ENCODE measurements around the gene NRP1. TPM values are rescaled to one million over a fixed set of nuclear protein-coding genes. Genes with fewer than 3 reads are reported as not detected.
A peak's percentile ranks its signal among the peaks of the same experiment; 100 is the strongest.

The NRP1 gene
- total RNA-seq, 6 experiments from 2014 or later, result 14.7 to 61.7 (median 29.5) TPM

GRCh38 chr10:33333260-33334101 is 986 bp downstream of the NRP1 start:
- TF ChIP-seq CTCF (IDR thresholded peaks at IDR 0.05), result no peak
- TF ChIP-seq POLR2A (IDR thresholded peaks at IDR 0.05), result no peak
- intact Hi-C loops (cut with DNase I), result loop anchor here in 1 of 2 donors (10.0 kb wide), 1 partner anchor 139 kb away; no protein-coding TSS in a partner anchor

GRCh38 chr10:33332183-33333065 is 2.0 kb downstream of the NRP1 start:
- peaks cover 0 to 30% (median 8%) of the 10 kb centered on the region in 4 donors for H3K4me1 ChIP-seq
- intact Hi-C loops (cut with DNase I), result loop anchor here in 1 of 2 donors (10.0 kb wide), 1 partner anchor 138 kb away; no protein-coding TSS in a partner anchor
- DNase-seq, result no peak
- no peak for ATAC-seq
- peak overlapping the region; percentile 77 to 96 (median 80) for H3K27ac ChIP-seq
- H3K27me3 ChIP-seq, result no peaks in the 10 kb centered on the region
- WGBS (ENCODE audit: insufficient coverage, low coverage, low lambda C conversion rate, missing lambda C conversion rate), result 27% methylated on average over 5 of the region's 5 CpGs
- TF ChIP-seq CTCF (IDR thresholded peaks at IDR 0.05), result no peak
- TF ChIP-seq POLR2A (IDR thresholded peaks at IDR 0.05), result no peak
- H3K4me3 ChIP-seq, result peak overlapping the region; percentile 68 to 80 (median 74)
- H3K36me3 ChIP-seq, result peaks cover 0 to 5% (median 0%) of the 10 kb centered on the region in 4 donors
- H3K9me3 ChIP-seq, result no peaks in the 10 kb centered on the region

More at GRCh38 chr10:33333260-33334101, 986 bp downstream of the NRP1 start:
- Histone ChIP-seq H3K4me1 (peaks cover 0 to 32% (median 4%) of the 10 kb centered on the region in 4 donors), H3K9me3 (no peaks in the 10 kb centered on the region), H3K36me3 (peaks cover 0 to 5% (median 0%) of the 10 kb centered on the region in 4 donors), H3K4me3 (peak overlapping the region; percentile 68 to 80 (median 74)), H3K27me3 (no peaks in the 10 kb centered on the region), H3K27ac (peak overlapping the region; percentile 77 to 96 (median 80))
- ATAC-seq (peak in 1 of 4 donors; percentile 1), DNase-seq (no peak)
- WGBS (ENCODE audit: insufficient coverage, low coverage, low lambda C conversion rate, missing lambda C conversion rate), result 8% methylated on average over 7 of the region's 7 CpGs

GRCh38 chr10:33331379-33331694 is 3.1 kb downstream of the NRP1 start:
- H3K4me1 ChIP-seq, result peaks cover 0 to 36% (median 9%) of the 10 kb centered on the region in 4 donors
- H3K27ac ChIP-seq, result peak overlapping the region; percentile 27 to 37 (median 35)
- intact Hi-C loops (cut with DNase I), result loop anchor here in 1 of 2 donors (10.0 kb wide), 1 partner anchor 137 kb away; no protein-coding TSS in a partner anchor
- no peak for DNase-seq
- no peaks in the 10 kb centered on the region for H3K27me3 ChIP-seq
- H3K4me3 ChIP-seq, result peak overlapping the region; percentile 68 to 80 (median 74)
- no peaks in the 10 kb centered on the region for H3K9me3 ChIP-seq
- TF ChIP-seq POLR2A (IDR thresholded peaks at IDR 0.05), result no peak
- TF ChIP-seq CTCF (IDR thresholded peaks at IDR 0.05), result no peak
- WGBS (ENCODE audit: insufficient coverage, low coverage, low lambda C conversion rate, missing lambda C conversion rate), result 40% methylated on average over 2 of the region's 2 CpGs
- ATAC-seq, result no peak
- H3K36me3 ChIP-seq, result peaks cover 0 to 5% (median 0%) of the 10 kb centered on the region in 4 donors
